Stimulated activated CD8-positive, alpha-beta memory T cell treated with anti-CD3 and anti-CD28 coated beads, Interleukin-4, amount 100 ng/mL, for 24 hours (primary cell): ENCODE data around the gene MIP.
"Not testable (repeated sequence)": the region's sequence is repeated elsewhere in the genome, so short reads cannot be mapped to it uniquely, and the experiment has no call there.

Experiments
- DNase-seq: peaks from one replicate; pipeline ENCODE4 v3.0.0-alpha.2; 2020; ENCODE audit warnings: low read depth

The MIP gene

DNA sequence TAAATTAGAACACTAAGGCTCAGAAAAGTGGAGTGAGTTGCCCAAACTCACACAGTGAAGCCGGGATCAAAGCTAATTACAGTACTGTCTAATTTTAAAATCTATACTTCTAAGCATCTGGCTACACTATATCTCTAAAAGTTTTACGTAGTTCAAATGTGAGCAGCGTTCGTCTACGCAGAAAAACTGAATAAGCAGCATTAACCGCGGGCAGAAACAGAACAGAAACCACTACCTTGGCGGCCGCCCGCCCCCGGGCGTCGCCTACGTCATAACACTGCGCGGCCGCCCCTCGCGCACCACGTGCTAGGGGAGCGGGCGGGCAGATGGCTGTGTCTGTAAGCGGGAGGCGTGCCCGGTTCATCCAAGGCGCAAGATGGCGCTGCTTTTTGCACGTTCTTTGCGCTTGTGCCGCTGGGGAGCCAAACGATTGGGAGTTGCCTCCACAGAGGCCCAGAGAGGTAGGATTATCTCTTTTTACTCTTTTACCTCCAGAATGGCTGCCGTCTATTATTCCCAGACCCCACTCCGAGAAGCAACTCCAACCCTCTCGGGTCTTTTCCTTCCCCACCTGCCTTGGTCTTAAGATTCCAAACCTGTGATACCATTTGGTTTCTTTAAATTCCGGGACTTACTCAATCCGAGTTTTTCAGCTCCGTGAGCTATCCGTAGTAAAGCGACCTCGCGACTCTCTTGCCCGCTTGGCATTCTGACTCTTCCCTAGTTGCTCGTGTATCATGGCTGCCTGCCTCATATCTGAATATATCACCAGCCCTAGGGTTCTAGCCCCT, 14.0 kb upstream of the MIP start, which contains the start of gene SPRYD4:
TSS of gene SPRYD4 (plus strand) at position 363 of the 791 bp plus-strand sequence. CDS start at position 377, 14 bp downstream.
- DNase-seq = peak; percentile 90

DNA sequence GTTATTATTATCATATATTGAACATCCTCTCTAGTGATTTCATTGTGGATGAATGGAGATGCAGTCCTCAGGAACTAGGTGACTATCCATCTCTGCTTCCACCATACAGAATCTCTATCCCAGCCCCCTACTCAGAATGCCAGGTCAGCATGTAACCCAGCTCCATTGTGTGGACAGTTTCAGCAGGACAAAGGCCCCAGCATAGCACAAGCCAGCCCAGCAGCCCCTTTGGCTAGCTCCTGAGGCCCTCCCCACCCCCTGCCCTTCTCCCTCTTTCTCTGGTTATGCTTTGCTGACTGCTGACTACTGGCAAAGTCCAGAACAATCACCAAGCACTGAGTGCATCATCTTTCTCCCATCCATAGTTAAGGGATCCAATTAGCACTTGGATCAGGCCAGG, 8.1 kb upstream of the MIP start:
- no peak for DNase-seq

DNA sequence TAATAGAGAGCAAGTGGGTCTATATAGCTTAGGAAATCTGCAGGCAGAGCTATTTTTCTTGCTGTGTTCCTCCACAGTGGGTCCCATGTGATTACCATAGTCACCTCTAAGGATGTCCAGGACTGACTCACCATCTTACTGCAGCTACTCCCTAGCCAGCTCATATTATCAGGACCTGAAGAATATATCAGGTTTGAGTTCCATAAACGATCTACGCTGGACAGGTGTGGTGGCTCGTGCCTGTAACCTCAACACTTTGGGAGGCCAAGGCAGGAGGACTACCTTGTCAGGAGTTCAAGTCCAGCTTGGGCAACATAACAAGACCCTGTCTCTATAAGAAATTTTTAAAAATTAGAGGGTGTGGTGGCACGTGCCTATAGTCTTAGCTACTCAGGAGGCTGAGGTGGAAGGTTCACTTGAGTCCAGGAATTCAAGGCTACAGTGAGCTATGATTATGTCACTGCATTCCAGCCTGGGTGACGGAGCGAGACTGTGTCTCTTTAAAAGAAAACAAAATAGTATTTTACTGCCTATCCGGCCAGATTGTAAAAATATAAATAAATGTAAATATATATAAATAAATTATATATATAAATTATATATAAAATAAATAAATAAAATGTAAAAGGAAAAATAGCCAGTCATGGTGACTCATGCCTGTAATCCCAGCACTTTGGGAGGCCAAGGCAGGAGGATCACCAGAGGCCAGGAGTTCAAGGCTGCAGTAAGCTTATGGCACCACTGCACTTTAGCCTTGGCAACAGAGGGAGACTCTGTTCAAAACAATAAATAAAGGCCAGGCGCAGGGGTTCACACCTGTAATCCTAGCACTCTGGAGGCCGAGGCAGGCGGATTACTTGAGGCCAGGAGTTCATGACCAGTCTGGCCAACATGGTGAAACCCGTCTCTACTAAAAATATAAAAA, 7.0 kb upstream of the MIP start:
- no peak for DNase-seq

DNA sequence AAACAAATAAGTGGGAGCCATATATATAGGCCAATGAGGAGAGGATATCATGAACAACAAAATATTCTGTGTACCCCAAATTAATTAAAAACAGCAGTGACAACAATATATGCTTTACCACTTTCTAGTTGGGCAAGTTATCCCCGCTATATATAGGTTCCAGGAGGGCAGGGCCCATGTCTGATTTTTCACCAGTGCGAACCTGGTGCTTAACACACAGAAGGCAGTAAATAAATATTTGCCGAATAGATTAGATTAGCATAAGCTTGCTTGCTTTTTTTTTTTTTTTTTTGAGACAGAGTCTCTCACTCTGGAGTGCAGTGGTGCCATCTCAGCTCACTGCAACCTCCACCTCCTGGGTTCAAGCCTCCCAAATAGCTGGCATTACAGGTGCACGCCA, 3.4 kb upstream of the MIP start:
- DNase-seq = no peak

DNA sequence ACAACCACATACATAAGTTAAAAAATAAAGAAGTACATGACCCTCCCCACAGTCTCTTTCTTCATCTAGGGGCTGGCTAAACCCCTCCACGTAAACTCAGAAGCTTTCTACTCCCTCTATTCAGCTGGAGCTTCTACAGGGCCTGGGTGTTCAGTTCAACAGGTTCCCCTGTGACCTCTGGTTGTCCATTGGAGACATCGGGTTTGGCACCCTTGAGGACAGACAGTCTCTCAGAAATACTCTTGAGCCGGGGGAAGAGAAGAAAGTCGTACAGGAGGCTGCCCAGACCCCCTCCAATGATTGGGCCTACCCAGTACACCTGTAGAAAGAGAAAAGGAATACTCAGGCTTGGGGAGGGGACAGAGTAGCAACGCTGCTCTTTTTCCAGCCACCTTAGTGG, 3.3 kb downstream of the MIP start:
- no peak for DNase-seq

DNA sequence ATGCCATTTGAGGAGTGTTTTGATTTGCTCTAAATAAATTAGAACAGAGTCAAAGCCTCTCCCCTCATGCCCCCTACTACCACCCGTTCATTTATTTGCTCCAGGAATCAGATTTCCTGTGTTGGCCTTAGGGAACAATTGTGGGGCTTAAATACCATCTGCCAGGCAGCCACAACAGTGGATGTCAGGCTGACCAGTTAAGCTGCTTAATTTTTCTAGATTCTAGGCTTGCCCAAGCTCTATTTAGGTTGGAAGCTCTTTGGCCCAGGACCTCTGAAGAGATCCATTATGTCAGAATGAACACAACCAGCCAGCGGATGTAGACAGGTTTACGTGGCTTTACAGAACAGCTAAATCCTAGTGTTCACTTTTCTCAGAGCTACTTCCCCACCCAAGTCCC, 4.2 kb downstream of the MIP start:
- no peak for DNase-seq

DNA sequence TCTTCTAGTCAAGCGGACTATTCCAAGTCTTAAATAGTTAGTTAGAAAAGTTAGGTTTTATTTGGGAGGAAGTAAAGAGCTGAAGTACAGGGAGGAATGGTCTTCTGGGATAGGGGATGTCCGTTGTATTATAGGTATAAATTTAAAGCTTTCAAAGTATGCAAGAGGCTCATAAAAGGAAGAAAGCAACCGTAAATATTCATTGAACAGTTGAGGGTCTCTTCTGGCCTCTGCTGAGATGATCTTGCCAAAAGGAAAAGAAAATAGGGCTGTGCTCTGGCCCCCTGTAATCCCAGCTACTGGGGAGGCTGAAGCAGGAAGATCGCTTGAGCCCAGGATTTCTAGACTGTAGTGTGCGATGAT, 4.9 kb downstream of the MIP start:
- DNase-seq = no peak

DNA sequence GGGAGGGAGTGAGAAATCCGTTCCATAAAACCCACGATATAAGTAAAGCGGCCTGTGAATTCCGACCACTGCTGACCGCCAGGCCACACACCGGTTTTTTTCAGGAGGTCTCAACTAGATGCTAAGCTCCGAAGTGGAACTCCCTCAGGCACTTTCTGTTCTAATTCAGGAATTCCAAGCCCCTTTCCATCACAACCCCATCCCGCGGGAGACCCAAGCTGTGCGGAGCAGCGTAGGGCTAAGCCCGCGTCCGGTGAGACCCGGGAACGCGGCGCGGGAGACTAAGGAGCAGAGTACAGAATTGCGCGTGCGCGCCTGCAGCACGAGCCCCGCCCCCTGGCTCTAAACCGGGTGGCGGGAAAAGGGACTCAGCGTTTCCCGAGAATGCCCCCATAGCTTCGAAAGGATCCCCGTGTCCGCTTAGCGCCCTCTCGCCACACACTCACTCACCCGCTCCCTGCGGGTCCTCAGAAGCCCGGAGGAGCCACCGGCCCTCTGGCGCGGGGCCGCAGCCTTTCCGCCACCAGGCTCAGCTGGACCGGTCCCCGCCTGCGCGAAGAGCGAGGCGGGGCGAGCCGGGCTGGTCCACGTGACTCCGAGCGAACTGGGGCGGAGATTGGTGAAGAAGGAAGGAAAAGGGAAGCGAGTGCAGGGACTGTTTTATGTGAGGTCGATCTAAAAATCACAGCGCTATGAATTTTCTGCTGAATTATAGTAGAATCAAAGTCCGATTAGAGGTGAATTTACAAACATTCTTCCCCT, 5.4 kb downstream of the MIP start, which contains the start of gene TIMELESS:
TSS of gene TIMELESS (minus strand) at position 567 of the 762 bp plus-strand sequence. CDS start 15,256 bp downstream, outside the sequence.
- peak; percentile 79 for DNase-seq

DNA sequence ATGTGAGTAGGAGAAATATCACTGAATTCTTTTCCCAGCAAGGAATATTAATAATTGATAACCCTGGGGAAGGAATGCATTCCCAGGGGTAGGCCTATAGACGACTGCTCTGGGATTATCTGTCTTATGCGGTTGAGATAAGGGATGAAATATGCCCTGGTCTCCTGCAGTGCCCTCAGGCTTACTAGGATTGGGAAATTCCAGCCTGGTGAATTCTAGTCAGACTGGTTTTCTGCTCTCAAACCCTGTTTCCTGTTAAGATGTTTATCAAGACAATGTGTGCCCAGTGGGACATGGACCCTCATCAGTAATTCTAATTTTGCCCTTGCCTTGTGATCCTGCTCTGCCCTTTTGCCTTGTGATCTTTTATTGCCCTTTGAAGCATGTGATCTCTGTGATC, 11.2 kb downstream of the MIP start:
- not testable (repeated sequence) for DNase-seq

DNA sequence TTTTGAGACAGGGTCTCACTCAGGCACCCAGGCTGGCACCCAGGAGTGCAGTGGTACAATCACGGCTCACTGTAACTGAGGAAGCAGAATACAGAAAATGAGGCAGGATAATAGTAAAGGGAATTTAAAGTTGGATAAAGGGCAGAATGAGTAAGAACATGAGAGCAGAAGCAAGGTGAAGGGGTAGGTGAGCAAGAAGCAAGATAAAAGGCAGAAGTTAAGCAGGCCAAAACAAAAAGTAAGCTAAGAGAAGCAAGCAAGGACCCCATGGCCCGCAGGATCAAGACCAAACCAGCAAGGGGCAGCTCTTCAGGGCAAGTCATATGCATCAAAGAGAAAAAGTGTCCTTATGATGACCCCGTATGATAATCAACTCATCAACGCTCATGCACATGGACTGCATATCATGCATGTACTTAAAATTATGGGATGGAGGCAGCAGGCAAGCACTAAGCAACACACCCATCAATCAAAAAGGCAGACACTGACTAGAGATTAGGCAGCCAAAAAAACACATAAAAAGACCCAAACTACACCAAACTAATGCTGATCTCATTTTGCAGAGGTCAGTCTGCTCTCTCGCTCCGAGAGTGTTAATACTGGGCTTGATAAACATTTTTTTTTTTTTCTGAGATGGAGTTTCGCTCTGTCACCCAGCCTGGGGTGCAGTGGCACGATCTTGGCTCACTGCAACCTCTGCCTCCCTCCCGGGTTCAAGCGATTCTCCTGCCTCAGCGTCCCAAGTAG, 16.9 kb downstream of the MIP start:
- DNase-seq = no peak

DNA sequence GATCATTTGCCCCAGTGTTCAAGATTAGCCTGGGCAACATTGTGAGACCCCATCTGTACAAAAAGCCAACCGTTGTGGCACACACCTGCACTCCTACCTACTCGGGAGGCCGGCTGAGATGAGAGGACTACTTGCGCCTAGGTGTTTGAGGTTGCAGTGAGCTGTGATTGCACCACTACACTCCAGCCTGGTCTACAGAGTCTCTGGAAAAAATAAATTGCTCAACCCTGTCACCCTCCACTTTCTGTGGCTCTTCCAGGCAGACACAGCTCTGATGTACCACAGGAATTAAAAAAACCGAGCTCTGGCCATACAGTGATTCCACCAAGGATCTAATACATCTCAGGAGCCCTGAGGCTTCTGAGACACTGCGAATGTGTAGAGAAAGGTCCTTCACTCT, 19.6 kb downstream of the MIP start:
- no peak for DNase-seq

DNA sequence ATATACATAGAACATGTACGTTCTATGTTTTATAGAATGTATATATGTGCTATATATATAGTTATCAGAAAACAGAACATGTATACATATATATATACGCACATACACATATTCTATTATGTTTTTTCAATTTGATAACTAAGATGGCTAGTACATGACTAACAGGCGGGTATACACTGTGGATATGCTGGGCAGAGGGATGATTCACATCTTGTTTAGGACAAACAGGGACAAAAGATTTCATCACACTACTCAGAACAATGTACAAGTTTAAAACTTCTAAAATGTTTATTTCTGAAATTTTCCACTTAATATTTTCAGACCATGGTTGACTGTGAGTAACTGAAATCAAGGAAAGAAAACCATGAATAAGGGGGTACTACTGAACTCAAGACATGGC, 22.6 kb downstream of the MIP start:
- no peak for DNase-seq

DNA sequence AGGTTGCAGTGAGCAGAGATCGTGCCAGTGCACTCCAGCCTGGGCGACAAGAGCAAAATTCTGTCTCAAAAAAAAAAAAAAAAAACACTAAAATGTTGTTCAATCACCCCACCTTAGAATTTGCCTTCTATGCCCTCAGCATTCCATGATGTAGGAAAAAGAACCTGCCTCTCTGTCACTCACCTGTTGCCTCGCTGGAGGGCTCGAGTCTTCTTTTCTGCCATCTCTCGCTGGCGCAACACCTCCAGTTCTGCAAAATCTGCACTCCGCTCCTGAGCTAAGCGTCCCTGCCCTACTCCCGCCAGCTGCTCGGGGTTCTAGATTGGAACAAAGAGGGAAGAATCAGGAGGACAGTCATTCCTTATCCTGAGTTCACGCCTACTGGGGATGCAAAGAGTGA, 23.2 kb downstream of the MIP start:
- no peak for DNase-seq

DNA sequence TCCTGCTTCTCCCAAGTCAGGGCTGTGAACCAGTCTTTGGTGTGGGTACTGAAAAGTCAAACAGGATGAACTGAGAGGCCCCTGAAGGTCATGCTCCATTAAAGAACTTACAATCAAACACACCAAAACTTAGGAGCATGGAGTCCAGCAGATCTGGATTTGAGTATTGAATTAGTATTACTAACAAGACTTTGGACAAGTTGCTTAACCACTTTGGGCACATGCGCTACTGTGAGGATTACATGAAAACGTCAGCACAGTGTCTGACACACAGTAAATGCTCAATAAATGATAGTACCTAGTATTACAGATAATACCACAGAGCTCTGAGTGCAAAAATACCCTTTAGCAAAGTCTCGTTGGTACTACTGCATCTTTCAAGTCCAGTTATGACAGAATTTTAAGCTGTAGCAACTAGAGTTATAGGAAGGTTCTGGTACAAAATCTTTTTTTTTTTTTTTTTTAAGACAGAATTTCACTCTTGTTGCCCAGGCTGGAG, 28.5 kb downstream of the MIP start:
- no peak for DNase-seq

DNA sequence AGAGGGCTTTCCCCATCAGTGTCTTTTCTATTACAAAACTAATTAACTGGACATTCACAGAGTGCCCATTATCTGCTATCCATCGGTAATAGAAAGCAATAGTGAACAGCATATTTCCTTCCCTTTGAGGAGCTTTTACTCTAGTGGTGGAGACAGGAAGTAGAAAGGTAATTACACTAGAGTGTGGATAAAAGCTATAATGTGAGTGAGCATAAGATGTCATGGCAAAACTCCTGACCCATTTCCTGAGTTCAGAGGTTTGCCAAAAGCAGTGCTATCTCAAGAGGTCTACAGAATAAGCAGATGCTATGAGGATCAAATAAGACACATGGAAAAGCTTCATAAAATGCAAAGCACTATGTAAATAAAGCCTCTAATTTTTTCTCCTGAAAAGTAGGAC, 29.3 kb downstream of the MIP start:
- no peak for DNase-seq

DNA sequence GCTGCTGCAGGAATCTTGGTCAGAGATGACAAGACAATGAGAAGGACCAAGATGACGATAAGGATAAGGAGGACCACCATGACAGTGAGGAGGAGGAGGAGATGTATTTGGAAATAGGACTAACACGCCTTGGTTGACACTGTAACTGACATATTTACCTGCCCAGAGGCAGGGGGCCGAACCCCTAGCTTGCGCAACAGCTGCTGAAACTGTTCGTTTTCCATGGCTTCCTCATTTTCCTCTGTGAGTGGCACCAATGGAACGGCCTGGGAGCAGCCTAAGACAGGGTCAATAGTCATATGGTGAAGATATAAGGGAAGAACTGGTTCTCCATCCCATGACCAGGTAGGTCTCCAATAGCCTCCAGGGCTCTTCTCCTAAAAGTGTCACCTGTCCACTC, 34.0 kb downstream of the MIP start:
- no peak for DNase-seq

DNA sequence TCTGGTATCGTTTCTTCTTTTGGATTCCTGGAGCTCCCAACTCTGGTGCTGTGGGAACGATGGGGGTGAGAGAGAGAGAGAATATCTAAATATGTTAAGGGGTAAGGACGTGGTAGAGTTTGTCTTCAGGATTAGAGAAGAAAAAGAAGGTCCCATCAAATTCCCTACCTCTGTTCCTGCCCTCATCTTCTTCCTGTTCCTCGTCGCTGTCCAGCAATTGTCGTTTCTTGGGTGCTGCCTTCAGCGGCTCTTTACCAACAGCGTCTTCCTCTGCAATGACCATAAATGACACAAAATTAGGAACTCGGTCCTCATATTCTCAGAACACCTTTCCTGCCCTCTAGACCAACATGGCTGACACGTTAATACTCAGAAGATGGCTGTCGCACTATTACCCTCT, 36.7 kb downstream of the MIP start:
- no peak for DNase-seq

DNA sequence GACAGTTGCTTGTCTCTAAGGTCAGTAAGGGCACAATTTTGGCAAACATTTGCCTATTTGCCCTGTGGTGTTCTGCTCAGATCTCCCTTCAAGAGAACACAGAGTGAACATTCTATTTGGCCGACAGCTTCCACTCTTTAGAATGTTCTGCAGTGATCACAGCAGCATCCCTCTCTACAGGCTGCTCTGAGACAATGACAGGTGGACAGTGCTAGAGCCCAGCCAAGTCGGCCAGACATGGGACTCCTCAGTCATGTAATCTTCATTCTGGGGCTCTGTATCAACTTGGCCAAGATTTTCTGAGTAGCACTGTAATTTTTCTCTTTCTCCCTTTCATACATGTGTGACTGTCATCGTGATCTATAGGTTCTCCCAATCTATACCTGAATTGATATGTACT, 40.1 kb downstream of the MIP start:
- DNase-seq = no peak

DNA sequence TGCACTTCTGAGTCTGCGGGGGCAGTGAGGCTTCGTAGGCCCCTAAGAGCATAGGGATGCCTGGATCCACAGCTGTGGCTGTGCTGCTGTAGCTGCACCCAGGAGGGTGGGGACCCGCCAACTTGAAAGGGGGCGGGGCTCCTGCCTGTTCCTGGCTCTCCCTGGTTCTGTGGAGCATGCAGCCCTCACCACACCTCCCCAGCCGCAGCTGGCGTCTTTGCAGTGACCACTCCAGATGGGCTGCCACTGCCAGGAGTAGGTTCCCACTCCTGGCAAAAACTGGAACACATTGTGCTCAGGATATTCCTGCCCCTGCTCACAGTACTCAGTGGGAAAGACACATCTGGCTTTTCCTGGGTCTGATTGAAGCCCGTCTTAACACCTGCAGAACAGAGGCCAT, 41.1 kb downstream of the MIP start:
- DNase-seq = no peak

DNA sequence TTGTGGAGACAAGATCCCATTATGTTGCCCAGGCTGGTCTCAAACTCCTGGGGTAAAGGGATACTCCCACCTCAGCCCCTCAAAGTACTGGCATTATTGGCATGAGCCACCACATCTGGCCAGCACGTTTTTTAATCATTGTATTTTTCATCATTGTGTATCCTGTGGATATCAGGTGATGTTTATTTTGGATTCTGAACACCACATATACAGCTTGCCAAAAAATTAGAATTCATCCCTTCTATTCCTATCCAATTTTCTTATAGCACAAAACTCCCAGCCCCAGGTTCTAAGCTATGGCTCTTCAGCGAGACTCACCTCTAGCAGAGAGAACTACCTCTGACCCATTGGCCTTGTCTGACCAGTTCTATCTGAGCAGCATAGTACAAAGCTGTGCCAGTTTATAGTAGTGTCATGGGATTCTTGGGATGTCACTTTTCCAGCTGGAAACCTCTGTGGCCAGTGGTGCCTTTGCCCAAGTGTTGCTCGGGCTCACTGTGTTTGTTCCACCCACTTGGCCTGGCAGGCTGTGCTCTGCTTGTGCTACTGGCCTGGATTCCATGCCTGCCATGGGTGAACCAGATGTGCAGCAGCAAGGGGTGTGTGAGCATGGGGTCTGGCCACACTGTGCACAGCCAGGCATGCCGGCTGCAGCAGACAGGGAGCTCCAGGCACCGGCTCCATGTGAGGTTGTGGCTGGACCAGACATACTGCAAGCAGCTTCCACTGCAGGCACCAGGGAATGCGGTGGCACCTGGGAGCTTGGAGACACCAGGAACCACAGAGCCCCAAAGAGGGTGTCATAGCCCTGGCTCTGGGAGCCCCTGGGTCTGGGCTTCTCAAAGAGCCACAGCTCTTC, 42.4 kb downstream of the MIP start:
- no peak for DNase-seq

DNA sequence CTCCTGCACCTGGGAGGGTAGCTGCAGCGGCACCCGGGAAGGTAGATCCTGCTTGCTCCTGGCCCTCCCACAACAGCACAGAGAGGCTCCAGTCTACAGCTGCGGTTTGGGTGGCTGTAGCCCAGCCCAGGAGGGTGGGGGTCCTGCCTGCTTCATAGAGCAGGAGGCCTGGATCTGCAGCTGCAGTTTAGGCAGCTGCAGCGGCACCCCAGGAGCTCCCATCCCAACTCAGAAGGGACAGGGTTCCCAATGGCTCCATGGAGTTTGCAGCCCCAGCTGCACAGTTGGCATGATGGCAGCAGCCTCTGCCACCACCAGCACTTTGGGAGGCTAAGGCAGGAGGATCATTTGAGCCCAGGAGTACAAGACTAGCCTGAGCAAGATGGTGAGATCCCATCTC, 43.7 kb downstream of the MIP start:
- no peak for DNase-seq
